Uterus (tissue), 4 donors: ENCODE data around the gene COL13A1. TPM values are rescaled to one million over a fixed set of nuclear protein-coding genes. Genes with fewer than 3 reads are reported as not detected.

ENCODE experiments used
- DNase-seq, 2 donors: peaks; one replicate each; pipeline ENCODE4 v3.0.0-alpha.2; 2019 to 2020
- H3K27ac ChIP-seq, 2 donors: fragments of 200-600 bp; sonication (generic); 1 replicate in 1 of 2; 2 replicates in 1 of 2; pipeline ENCODE4 v1.5.1; 2016 to 2018
- H3K27me3 ChIP-seq, 2 donors: fragments of 200-600 bp; sonication (generic); one replicate each; pipeline ENCODE4 v1.5.1; 2018 to 2019; ENCODE audit warnings: control low read depth in 1 of 2
- H3K36me3 ChIP-seq, 2 donors: fragments of 200-600 bp; sonication (generic); one replicate each; pipeline ENCODE4 v1.5.1; 2019; ENCODE audit warnings: control low read depth in 1 of 2
- H3K4me1 ChIP-seq, 2 donors: fragments of 200-600 bp; sonication (generic); one replicate each; pipeline ENCODE4 v1.5.1; 2018 to 2019; ENCODE audit warnings: control low read depth in 1 of 2
- H3K4me3 ChIP-seq, 2 donors: fragments of 200-600 bp; sonication (generic); 1 replicate in 1 of 2; 2 replicates in 1 of 2; pipeline ENCODE4 v1.5.1; 2018 to 2019; ENCODE audit warnings: mild to moderate bottlenecking in 1 of 2
- H3K9me3 ChIP-seq, 2 donors: fragments of 200-600 bp; sonication (generic); one replicate each; pipeline ENCODE4 v1.5.1; 2019; ENCODE audit warnings: control low read depth in 1 of 2
- POLR2A ChIP-seq, 2 donors: fragments of 450-650 bp; IDR thresholded peaks; one replicate each; pipeline ENCODE4 v1.6.1; 2016; ENCODE audit warnings: antibody characterized with exemption in 2 of 2, mild to moderate bottlenecking in 1 of 2, moderate library complexity in 1 of 2
- intact Hi-C: fragments of 100-400 bp; cut with DNase I; formaldehyde crosslinking; loops from one replicate; pipeline ENCODE4 v1.15.1; 2023; ENCODE audit warnings: low total_unique reads
- total RNA-seq, 4 donors: library from RNA; depleted of rRNA in 3 of 4; stranded (reverse); fragments of >200 nt in 3 of 4; gene quantifications; one replicate each; pipeline versions ENCODE4 v1.1.0 to v1.2.4, GENCODE V29; 2014 to 2023
- TF ChIP-seq, protein P1 (sequence below), 4 experiments: fragments of 200-600 bp in 2 of 4; fragments of 450-650 bp in 2 of 4; sonication (generic) in 2 of 4; IDR thresholded peaks; one replicate each; pipeline ENCODE4 v1.5.1; 2016 to 2019; ENCODE audit warnings: antibody characterized with exemption in 4 of 4, mild to moderate bottlenecking in 2 of 4, moderate library complexity in 1 of 4
- donor health status: DM: yes; HTN: yes; CAD: no.

The COL13A1 gene
- total RNA-seq, 4 donors from 2014 or later = 2.1 to 13.9 (median 3.6) TPM; not detected in 1

DNA sequence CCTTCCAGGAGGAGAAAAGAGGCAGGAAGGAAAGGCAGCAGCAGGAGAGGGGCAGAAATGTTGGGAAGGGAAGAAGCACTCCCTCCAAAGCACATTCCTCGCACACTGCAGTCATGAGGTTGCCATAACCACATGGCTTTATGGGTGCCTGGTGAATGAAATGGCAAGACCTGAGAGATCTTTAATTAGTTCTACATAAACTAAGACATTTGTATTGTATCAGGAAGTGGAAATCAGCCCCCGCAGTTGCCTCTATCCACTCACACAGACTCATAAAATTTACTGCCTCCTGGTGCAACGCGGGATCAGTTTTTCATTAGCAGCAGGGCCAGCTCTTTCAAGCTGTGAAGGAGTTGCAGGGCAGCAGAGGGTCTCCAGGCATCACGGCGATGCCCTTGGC lies 106.4 kb downstream of the COL13A1 start:
- H3K27ac ChIP-seq = no peak overlapping the region
- no peaks in the 10 kb centered on the region for H3K36me3 ChIP-seq
- H3K4me3 ChIP-seq = no peak overlapping the region
- TF ChIP-seq, protein P1, sequence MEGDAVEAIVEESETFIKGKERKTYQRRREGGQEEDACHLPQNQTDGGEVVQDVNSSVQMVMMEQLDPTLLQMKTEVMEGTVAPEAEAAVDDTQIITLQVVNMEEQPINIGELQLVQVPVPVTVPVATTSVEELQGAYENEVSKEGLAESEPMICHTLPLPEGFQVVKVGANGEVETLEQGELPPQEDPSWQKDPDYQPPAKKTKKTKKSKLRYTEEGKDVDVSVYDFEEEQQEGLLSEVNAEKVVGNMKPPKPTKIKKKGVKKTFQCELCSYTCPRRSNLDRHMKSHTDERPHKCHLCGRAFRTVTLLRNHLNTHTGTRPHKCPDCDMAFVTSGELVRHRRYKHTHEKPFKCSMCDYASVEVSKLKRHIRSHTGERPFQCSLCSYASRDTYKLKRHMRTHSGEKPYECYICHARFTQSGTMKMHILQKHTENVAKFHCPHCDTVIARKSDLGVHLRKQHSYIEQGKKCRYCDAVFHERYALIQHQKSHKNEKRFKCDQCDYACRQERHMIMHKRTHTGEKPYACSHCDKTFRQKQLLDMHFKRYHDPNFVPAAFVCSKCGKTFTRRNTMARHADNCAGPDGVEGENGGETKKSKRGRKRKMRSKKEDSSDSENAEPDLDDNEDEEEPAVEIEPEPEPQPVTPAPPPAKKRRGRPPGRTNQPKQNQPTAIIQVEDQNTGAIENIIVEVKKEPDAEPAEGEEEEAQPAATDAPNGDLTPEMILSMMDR (IDR thresholded peaks at IDR 0.05) = no peak
- TF ChIP-seq POLR2A (IDR thresholded peaks at IDR 0.05) = no peak
- intact Hi-C loops = no loop called here
- H3K4me1 ChIP-seq = peaks cover 5 to 6% of the 10 kb centered on the region in 2 donors
- H3K9me3 ChIP-seq = no peaks in the 10 kb centered on the region
- no peaks in the 10 kb centered on the region for H3K27me3 ChIP-seq
- DNase-seq = no peak

DNA sequence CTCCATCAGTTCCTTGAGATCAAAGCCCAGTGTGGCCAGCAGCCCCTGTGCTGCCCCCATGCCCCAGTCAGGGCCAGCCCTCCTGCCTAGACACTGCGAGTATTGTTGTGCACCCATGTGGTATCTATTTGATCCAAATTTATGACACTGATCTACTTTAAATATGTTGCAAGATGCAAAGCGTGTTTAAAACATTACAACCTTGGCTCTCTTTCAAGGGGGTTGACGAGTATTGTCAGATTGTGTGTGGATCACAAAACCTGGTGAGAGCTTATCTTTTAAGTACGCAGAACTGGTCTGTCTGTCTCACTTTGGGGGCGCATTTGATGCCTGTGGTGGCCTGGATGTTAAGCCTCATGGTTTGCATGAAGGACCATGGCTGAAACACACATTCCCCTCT lies 108.9 kb downstream of the COL13A1 start:
- intact Hi-C loops = loop anchor here (10.0 kb wide), 1 partner anchor 126 kb away; no protein-coding TSS in a partner anchor
- no peak for DNase-seq
- Histone ChIP-seq H3K27me3 (no peaks in the 10 kb centered on the region), H3K4me1 (peaks cover 5 to 6% of the 10 kb centered on the region in 2 donors), H3K9me3 (no peaks in the 10 kb centered on the region), H3K27ac (no peak overlapping the region), H3K4me3 (no peak overlapping the region), H3K36me3 (no peaks in the 10 kb centered on the region)
- TF ChIP-seq, protein P1 (IDR thresholded peaks at IDR 0.05) = no peak
- TF ChIP-seq POLR2A (IDR thresholded peaks at IDR 0.05) = no peak

DNA sequence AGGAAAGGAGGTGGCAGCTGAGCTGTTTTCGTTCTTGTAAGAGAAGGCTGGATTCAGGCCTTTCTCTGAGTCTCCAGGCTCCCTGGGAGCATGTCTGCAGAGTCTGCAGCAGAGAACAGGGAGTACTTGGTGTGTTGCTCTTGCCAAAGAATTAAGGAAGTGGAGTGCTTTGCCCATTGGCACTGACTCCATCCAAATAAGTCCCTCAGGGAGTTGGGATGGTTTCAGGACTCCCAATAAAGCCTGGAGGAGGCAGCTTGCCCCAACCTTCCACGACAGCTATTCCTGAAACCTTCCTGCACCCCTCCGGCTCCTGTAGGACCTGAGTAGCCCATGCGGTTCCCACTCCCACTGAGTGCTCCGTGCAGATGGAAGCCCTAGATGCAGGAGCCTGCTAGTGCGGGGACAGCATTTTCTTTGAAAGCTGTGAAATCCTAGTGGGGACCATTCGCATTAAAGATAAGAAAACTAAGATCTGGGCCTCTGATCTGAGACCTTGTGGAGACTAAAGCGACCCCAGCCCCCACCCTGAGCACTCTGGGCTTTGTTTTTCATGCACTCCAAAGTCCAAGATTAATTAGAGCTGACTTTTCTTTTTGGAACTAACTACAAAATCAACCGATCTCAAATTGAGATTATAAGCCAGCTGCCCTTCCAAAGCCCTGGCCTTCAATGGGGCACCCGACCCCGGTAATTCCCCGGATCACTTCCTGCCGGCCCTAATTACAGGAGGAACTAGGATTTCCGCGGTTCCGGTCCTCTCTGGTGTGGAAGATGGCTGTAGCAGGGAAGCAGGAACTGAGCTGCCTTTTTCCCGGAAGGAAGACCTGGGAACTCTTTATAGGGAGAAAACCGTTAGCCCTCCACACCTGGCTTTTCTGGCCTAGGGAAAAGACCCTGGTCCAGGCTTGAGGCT lies 110.2 kb downstream of the COL13A1 start:
- intact Hi-C loops = loop anchor here (10.0 kb wide), 1 partner anchor 127 kb away; no protein-coding TSS in a partner anchor
- Histone ChIP-seq H3K27ac (peak overlapping the region; percentile 62 to 66), H3K4me1 (peaks cover 5 to 6% of the 10 kb centered on the region in 2 donors), H3K27me3 (no peaks in the 10 kb centered on the region), H3K4me3 (no peak overlapping the region), H3K9me3 (no peaks in the 10 kb centered on the region), H3K36me3 (no peaks in the 10 kb centered on the region)
- peak; percentile 44 to 61 for DNase-seq
- TF ChIP-seq, protein P1 (IDR thresholded peaks at IDR 0.05) = no peak
- no peak for TF ChIP-seq POLR2A (IDR thresholded peaks at IDR 0.05)

DNA sequence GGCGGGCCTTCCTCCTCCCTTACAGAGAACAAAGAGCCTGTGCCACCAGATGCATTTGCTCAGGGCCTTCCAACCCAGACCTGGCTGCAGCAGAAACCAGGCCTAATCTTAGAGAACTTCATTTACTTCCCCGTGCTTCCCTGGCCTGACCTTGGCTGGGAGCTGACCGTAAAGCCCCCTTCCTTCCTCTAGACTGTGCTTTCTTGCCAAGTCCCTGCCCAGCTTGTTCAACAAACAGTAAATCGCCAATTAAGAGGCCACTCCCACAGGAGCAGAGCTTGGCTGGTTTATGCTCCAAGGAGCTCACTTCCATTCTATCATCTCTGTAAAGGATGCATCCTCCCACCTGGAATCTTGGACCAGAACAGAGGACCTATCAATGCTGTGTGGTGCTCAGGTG lies 110.9 kb downstream of the COL13A1 start:
- H3K4me3 ChIP-seq = no peak overlapping the region
- H3K27me3 ChIP-seq = no peaks in the 10 kb centered on the region
- H3K36me3 ChIP-seq = no peaks in the 10 kb centered on the region
- no peaks in the 10 kb centered on the region for H3K9me3 ChIP-seq
- TF ChIP-seq, protein P1 (IDR thresholded peaks at IDR 0.05) = no peak
- TF ChIP-seq POLR2A (IDR thresholded peaks at IDR 0.05) = no peak
- peak; percentile 23 to 27 for DNase-seq
- peaks cover 5 to 6% of the 10 kb centered on the region in 2 donors for H3K4me1 ChIP-seq
- intact Hi-C loops = loop anchor here (10.0 kb wide), 1 partner anchor 128 kb away; no protein-coding TSS in a partner anchor
- H3K27ac ChIP-seq = peak overlapping the region; percentile 32 to 66
